ENCODE data around the gene FAM89B. TPM values are rescaled to one million over a fixed set of nuclear protein-coding genes. Genes with fewer than 3 reads are reported as not detected.
"Not testable (repeated sequence)": the region's sequence is repeated elsewhere in the genome, so short reads cannot be mapped to it uniquely, and the experiment has no call there.

Gene FAM89B
- 62.4 TPM for total RNA-seq

DNA sequence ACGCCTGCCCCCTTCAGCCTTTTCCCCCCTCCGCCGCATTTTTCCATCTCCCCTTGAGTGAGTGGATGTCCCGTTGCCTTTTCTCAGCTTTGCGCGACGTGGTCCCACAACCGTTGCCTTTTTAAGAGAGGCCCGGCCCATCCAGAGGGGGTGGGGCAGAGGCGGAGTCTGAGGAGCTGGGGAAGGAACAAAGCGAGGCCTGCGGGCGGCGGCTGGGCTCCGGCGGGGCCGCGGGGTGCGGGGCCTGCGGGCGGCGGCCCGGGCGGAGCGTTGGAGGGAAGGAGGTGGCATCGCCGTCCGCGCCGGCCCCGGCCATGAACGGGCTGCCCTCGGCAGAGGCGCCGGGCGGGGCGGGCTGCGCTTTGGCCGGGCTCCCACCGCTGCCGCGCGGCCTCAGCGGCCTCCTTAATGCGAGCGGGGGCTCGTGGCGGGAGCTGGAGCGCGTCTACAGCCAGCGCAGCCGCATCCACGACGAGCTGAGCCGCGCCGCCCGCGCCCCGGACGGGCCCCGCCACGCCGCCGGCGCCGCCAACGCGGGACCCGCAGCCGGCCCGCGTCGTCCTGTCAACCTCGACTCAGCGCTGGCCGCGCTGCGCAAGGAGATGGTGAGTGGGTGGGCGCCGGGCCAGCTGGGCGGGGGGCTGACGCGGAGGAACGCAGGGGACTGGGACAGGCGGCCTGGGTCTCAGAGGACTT is at the start of gene FAM89B:
Gene FAM89B (plus strand): TSS at position 183 of the 696 bp plus-strand sequence. CDS start 132 bp downstream, at position 315.
- Histone ChIP-seq H3K36me3 (no peaks in the 10 kb centered on the region), H3K4me1 (peaks cover 81% of the 10 kb centered on the region), H3K9me3 (no peaks in the 10 kb centered on the region), H3K27ac (peak within 1 kb of the TSS; percentile 93), H3K4me3 (peak within 1 kb of the TSS; percentile 81 to 98), H3K27me3 (no peaks in the 10 kb centered on the region)
- DNase-seq (ENCODE audit: extremely low spot score in 2 of 2) = no peak
- intact Hi-C loops (cut with DNase I) = loop anchor here (5.0 kb wide), 1 partner anchor 40 kb away; the partner anchor contains the start of gene MAP3K11
- TF ChIP-seq POLR2AphosphoS5 (IDR thresholded peaks at IDR 0.05; ENCODE audit: insufficient read depth in 1 of 2, low read depth in 1 of 2) (peak; percentile 50 to 64), POLR2A (IDR thresholded peaks at IDR 0.05) (peak in 1 of 2 donors; percentile 77)
- TF ChIP-seq, protein P1, sequence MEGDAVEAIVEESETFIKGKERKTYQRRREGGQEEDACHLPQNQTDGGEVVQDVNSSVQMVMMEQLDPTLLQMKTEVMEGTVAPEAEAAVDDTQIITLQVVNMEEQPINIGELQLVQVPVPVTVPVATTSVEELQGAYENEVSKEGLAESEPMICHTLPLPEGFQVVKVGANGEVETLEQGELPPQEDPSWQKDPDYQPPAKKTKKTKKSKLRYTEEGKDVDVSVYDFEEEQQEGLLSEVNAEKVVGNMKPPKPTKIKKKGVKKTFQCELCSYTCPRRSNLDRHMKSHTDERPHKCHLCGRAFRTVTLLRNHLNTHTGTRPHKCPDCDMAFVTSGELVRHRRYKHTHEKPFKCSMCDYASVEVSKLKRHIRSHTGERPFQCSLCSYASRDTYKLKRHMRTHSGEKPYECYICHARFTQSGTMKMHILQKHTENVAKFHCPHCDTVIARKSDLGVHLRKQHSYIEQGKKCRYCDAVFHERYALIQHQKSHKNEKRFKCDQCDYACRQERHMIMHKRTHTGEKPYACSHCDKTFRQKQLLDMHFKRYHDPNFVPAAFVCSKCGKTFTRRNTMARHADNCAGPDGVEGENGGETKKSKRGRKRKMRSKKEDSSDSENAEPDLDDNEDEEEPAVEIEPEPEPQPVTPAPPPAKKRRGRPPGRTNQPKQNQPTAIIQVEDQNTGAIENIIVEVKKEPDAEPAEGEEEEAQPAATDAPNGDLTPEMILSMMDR (IDR thresholded peaks at IDR 0.05) = no peak

DNA sequence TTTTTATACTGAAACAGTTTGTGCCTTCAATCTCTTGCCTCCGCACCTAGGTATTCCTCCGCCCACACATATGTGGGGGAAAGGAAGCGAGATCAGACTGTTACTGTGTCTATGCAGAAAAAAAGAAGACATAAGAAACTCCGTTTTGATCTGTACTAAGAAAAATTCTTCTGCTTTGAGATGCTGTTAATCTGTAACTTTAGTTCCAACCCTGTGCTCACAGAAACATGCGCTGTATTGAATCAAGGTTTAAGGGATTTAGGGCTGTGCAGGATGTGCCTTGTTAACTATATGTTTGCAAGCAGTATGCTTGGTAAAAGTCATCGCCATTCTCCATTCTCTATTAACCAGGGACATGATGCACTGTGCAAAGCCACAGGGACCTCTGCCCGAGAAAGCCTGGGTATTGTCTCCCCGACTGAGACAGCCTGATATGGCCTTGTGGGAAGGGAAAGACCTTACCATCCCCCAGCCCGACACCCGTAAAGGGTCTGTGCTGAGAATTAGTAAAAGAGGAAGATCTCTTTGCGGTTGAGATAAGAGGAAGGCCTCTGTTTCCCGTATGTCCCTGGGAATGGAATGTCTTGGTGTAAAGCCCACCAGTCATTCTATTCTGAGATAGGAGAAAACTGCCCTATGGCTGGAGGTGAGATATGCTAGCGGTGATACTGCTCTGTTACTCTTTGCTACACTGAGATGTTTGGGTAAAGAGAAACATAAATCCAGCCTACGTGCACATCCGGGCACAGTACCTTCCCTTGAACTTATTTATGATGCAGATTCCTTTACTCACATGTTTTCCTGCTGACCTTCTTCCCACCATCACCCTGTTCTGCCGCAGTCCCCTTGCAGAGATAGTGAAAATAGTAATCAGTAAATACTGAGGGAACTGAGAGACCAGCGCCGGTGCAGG is 49.4 kb upstream of the FAM89B start:
- not testable (repeated sequence) for H3K27ac ChIP-seq, H3K4me3 ChIP-seq

DNA sequence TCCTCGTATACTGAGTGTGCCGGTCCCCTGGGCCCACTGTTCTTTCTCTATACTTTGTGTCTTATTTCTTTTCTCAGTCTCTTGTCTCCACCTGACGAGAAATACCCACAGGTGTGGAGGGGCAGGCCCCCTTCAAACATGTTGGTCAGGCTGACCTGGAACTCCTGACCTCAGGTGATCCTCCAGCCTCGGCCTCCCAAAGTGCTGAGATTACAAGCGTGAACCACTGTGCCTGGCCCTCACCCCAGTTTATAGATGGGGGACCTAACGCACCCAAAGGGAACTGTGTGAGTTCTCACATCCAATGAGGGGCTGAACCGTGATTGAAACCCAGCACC is 48.7 kb upstream of the FAM89B start:
- intact Hi-C loops (cut with DNase I); H3K4me3 ChIP-seq; H3K27me3 ChIP-seq; H3K9me3 ChIP-seq; DNase-seq (ENCODE audit: extremely low spot score in 2 of 2): not testable (repeated sequence)
- Histone ChIP-seq H3K27ac (peak overlapping the region; percentile 77), H3K4me1 (peaks cover 20% of the 10 kb centered on the region), H3K36me3 (peaks cover 0 to 12% of the 10 kb centered on the region in 2 donors)

More for the DNA sequence above, 49.4 kb upstream of the FAM89B start:
- intact Hi-C loops (cut with DNase I); DNase-seq (ENCODE audit: extremely low spot score in 2 of 2); H3K27me3 ChIP-seq; H3K36me3 ChIP-seq; H3K9me3 ChIP-seq: not testable (repeated sequence)
- H3K4me1 ChIP-seq = peaks cover 20% of the 10 kb centered on the region

DNA sequence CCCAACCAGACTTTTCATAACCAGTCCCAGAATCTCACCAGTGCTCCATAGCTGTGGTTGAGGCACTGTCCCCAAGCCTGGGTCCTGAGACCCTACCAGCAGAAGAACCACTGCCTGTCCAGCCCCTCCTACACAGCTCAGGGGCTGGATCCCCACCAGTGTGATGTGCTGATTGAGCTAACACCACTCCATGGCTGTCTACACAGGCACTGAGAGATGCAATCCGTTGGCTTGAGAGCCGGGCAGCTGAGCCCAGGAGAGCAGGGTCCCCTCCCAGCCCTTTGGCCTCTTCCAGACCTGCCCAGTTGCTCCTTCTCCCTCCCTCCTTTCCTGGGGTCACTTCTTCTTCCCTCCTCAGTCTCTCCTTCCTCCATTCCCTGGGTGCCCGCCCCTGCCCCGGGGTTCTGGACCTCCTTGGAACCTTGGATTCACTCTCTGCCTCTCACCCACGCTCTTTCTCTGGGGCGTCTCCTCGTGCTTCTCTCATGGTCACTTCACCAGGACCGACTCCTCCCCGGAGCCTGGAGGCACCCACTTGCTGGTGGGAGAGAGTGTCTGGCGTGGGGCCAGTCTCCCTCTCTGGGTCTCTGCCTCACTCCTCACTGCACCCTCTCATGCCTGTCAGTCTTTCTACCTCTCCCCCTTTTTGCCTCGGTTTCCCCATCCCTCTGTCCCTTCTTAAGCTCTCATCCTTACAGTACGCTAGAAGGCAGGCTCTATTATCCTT is 48.2 kb upstream of the FAM89B start:
- intact Hi-C loops (cut with DNase I) = no loop called here
- no peaks in the 10 kb centered on the region for H3K27me3 ChIP-seq
- no peaks in the 10 kb centered on the region for H3K9me3 ChIP-seq
- H3K4me3 ChIP-seq = peak overlapping the region; percentile 88 to 98
- no peak for DNase-seq (ENCODE audit: extremely low spot score in 2 of 2)
- H3K4me1 ChIP-seq = peaks cover 20% of the 10 kb centered on the region
- H3K36me3 ChIP-seq = peaks cover 0 to 15% of the 10 kb centered on the region in 2 donors
- no peak for TF ChIP-seq POLR2AphosphoS5 (IDR thresholded peaks at IDR 0.05; ENCODE audit: insufficient read depth in 1 of 2, low read depth in 1 of 2)
- TF ChIP-seq, protein P1 (IDR thresholded peaks at IDR 0.05) = no peak
- no peak for TF ChIP-seq POLR2A (IDR thresholded peaks at IDR 0.05)
- H3K27ac ChIP-seq = peak overlapping the region; percentile 77

DNA sequence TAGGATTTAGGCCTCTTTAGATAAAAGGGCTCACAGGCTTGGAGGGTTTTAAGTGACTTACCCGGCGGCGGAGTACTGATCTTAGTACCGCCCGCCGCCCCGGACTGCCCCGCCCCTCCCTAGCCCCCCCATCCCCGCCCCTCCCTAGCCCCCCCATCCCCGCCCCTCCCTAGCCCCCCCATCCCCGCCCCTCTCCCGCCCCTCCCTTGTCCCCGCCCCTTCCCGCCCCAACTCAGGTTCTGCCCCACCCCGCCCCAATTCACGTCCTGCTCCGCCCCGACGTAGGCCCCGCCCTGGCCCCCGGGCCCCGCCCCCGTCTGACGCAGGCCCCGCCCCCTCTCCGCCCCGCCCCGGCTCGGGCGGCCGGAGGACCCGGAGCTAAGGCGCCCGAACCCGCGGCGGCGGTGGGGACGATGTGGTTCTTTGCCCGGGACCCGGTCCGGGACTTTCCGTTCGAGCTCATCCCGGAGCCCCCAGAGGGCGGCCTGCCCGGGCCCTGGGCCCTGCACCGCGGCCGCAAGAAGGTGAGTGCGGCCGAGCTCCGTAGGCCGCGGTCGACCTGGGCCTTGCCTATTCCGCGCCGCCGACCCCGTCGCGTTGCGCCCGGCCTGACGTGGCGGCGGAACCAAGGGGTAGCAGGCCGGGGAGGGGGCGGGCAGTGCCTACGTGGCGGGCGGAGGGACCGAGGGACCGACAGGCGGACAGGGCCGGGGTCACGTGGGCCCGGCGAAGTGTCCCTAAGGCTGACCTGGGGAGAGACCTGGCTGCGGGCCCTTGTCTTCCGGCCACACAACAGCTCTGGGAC is 47.4 kb upstream of the FAM89B start, which contains the start of gene SCYL1:
Gene SCYL1 (plus strand): TSS at position 343 of the 805 bp plus-strand sequence. CDS start 71 bp downstream, at position 414.
- Histone ChIP-seq H3K4me3 (peak within 1 kb of the TSS; percentile 88 to 98), H3K4me1 (peaks cover 20% of the 10 kb centered on the region), H3K27me3 (no peaks in the 10 kb centered on the region), H3K27ac (peak within 1 kb of the TSS; percentile 85), H3K9me3 (no peaks in the 10 kb centered on the region), H3K36me3 (peaks cover 0 to 20% of the 10 kb centered on the region in 2 donors)
- TF ChIP-seq POLR2A (IDR thresholded peaks at IDR 0.05) = peak in 1 of 2 donors; percentile 67
- TF ChIP-seq, protein P1 (IDR thresholded peaks at IDR 0.05) = no peak
- TF ChIP-seq POLR2AphosphoS5 (IDR thresholded peaks at IDR 0.05; ENCODE audit: insufficient read depth in 1 of 2, low read depth in 1 of 2) = peak in 1 of 2 donors; percentile 76
- DNase-seq (ENCODE audit: extremely low spot score in 2 of 2) = no peak
- intact Hi-C loops (cut with DNase I) = no loop called here

All from vagina (tissue), 2 donors.